ENCODE data around the gene DNASE1L1.

GRCh38 chrX:154371017-154371788 is 37.9 kb downstream of the DNASE1L1 start:
- TF ChIP-seq CTCF (IDR thresholded peaks at IDR 0.05; ENCODE audit: borderline replicate concordance, extremely low read depth, low read length, poor library complexity, severe bottlenecking) (no peak), EZH2 (IDR thresholded peaks at IDR 0.05; ENCODE audit: borderline replicate concordance, low read depth, low read length, severe bottlenecking) (no peak)

Data from DND-41 (cell line).